Natural killer cell (primary cell): Measurements from ENCODE around the gene LBX2. TPM values are rescaled to one million over a fixed set of nuclear protein-coding genes. Genes with fewer than 3 reads are reported as not detected.

Source experiments
- ATAC-seq, 3 donors: fragments of 150-1000 bp in 2 of 3; fragments of 200-7000 bp in 1 of 3; cut with Tn5 transposase; 1 replicate in 1 of 3; 2 replicates in 2 of 3; pipeline ENCODE4 v1.10.0; 2021; ENCODE audit warnings: mild to moderate bottlenecking in 2 of 3, moderate library complexity in 2 of 3
- DNase-seq, 2 donors: peaks; one replicate each; pipeline versions ENCODE4 v3.0.0 to v3.0.0-alpha.2; 2013 to 2021; ENCODE audit warnings: mixed read lengths in 1 of 2
- H3K27ac ChIP-seq: one replicate; pipeline ENCODE4 v1.5.1; 2013; ENCODE audit warnings: mild to moderate bottlenecking, low read length
- H3K27me3 ChIP-seq: one replicate; pipeline ENCODE4 v1.6.1; 2013; ENCODE audit warnings: low read length; ENCODE audit not compliant: control insufficient read depth, insufficient read depth
- H3K36me3 ChIP-seq: one replicate; pipeline ENCODE4 v1.6.1; 2013; ENCODE audit warnings: low read length; ENCODE audit not compliant: control insufficient read depth, insufficient read depth
- H3K4me1 ChIP-seq: one replicate; pipeline ENCODE4 v1.6.1; 2013; ENCODE audit warnings: low read length; ENCODE audit not compliant: control insufficient read depth, insufficient read depth
- H3K4me3 ChIP-seq: one replicate; pipeline ENCODE4 v1.5.1; 2013; ENCODE audit warnings: low read length
- H3K9me3 ChIP-seq: one replicate; pipeline ENCODE4 v1.6.1; 2013; ENCODE audit warnings: low read length; ENCODE audit not compliant: control insufficient read depth, insufficient read depth
- H3K27ac Mint-ChIP-seq, 2 donors: one replicate each; pipeline ENCODE4 v1.8.0; 2022; ENCODE audit warnings: mild to moderate bottlenecking in 2 of 2, mixed read lengths in 2 of 2, moderate library complexity in 1 of 2
- H3K27me3 Mint-ChIP-seq, 2 donors: one replicate each; pipeline ENCODE4 v1.8.0; 2022; ENCODE audit warnings: low read depth in 2 of 2, mixed read lengths in 2 of 2
- H3K36me3 Mint-ChIP-seq: one replicate; pipeline ENCODE4 v1.8.0; 2022; ENCODE audit warnings: mixed read lengths
- H3K4me1 Mint-ChIP-seq, 2 donors: one replicate each; pipeline ENCODE4 v1.8.0; 2022; ENCODE audit warnings: mixed read lengths in 2 of 2
- H3K4me3 Mint-ChIP-seq: one replicate; pipeline ENCODE4 v1.8.0; 2022; ENCODE audit warnings: mild to moderate bottlenecking, moderate library complexity, mixed read lengths
- H3K9me3 Mint-ChIP-seq, 2 donors: one replicate each; pipeline ENCODE4 v1.8.0; 2022; ENCODE audit warnings: mixed read lengths in 2 of 2
- WGBS: methylation state at CpG from one replicate; pipeline ENCODE4 v1.1.7; 2013; ENCODE audit warnings: missing lambda C conversion rate; ENCODE audit not compliant: insufficient coverage; 5-methylcytosine and 5-hydroxymethylcytosine counted together
- intact Hi-C: fragments of 100-400 bp; cut with micrococcal nuclease; formaldehyde crosslinking; loops from one replicate; pipeline ENCODE4 v1.14.2; 2022
- total RNA-seq, 4 donors: library from RNA; stranded (reverse); fragments of 120-200 nt in 1 of 4; gene quantifications; one replicate each; pipeline versions ENCODE4 v1.2.3 to v1.2.4, GENCODE V29; 2013 to 2022
- TF ChIP-seq, protein P1 (sequence below): fragments of 200-600 bp; IDR thresholded peaks from one replicate; pipeline ENCODE4 v1.8.0; 2022; ENCODE audit warnings: antibody characterized with exemption

Gene LBX2
- total RNA-seq, 3 donors from 2014 or later (not counting 1 experiment from before 2014, with no cell fraction given) = 1.7 to 1.9 (median 1.8) TPM

DNA sequence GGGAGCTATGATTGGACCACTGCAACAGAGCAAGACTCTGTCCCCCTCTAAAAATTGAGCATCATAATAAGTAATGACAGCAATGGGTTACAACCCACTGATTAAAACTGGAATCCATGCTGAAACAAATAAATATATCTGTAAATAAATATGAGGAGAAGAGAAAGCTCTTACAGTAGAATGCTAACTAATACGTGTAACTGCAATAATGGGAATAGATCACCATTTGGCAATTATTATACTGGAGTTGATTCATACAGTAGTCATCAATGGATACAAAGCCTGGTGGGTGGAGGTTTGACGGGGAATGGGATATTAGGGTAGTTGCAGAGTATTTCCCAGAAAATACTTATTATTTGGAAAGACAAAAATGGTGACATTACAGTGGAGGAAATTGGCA lies 50.6 kb downstream of the LBX2 start:
- 86% methylated on average over 2 of the region's 2 CpGs for WGBS
- H3K27ac Mint-ChIP-seq = no peak overlapping the region
- no peak for ATAC-seq

More for the DNA sequence above, 50.6 kb downstream of the LBX2 start:
- Histone ChIP-seq H3K36me3 (no peaks in the 10 kb centered on the region), H3K27ac (no peak overlapping the region), H3K4me3 (no peak overlapping the region), H3K9me3 (no peaks in the 10 kb centered on the region), H3K27me3 (no peaks in the 10 kb centered on the region), H3K4me1 (peaks cover 22% of the 10 kb centered on the region)
- peaks cover 0 to 3% of the 10 kb centered on the region in 2 donors for H3K27me3 Mint-ChIP-seq
- no peaks in the 10 kb centered on the region for H3K36me3 Mint-ChIP-seq
- DNase-seq = no peak
- H3K9me3 Mint-ChIP-seq = no peaks in the 10 kb centered on the region
- TF ChIP-seq, protein P1, sequence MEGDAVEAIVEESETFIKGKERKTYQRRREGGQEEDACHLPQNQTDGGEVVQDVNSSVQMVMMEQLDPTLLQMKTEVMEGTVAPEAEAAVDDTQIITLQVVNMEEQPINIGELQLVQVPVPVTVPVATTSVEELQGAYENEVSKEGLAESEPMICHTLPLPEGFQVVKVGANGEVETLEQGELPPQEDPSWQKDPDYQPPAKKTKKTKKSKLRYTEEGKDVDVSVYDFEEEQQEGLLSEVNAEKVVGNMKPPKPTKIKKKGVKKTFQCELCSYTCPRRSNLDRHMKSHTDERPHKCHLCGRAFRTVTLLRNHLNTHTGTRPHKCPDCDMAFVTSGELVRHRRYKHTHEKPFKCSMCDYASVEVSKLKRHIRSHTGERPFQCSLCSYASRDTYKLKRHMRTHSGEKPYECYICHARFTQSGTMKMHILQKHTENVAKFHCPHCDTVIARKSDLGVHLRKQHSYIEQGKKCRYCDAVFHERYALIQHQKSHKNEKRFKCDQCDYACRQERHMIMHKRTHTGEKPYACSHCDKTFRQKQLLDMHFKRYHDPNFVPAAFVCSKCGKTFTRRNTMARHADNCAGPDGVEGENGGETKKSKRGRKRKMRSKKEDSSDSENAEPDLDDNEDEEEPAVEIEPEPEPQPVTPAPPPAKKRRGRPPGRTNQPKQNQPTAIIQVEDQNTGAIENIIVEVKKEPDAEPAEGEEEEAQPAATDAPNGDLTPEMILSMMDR = no peak
- intact Hi-C loops = no loop called here
- H3K4me1 Mint-ChIP-seq = peaks cover 13 to 15% of the 10 kb centered on the region in 2 donors
- no peak overlapping the region for H3K4me3 Mint-ChIP-seq

Other genes starting within 250 kb of the LBX2 start
- gene SLC4A5, start 156.2 kb downstream of the LBX2 start, total RNA-seq = 1 to 10 TPM; 5.3 to 8.4 (median 8.0) TPM
- gene DCTN1, start 119.3 kb downstream of the LBX2 start, total RNA-seq = 100 to 1,000 TPM; 103 to 116 (median 116) TPM
- gene C2orf81, start 78.0 kb downstream of the LBX2 start, total RNA-seq = 1 to 10 TPM; 1.7 to 3.2 (median 1.7) TPM
- 10 to 100 TPM; 28.0 to 35.3 (median 28.0) TPM for gene WDR54, start 77.9 kb downstream of the LBX2 start, total RNA-seq
- gene RTKN, start 57.7 kb downstream of the LBX2 start, total RNA-seq = 10 to 100 TPM; 11.0 to 26.5 (median 15.1) TPM
- gene INO80B, start 44.5 kb downstream of the LBX2 start, total RNA-seq = 10 to 100 TPM; 34.0 to 48.0 (median 37.7) TPM
- gene WBP1, start 41.2 kb downstream of the LBX2 start, total RNA-seq = 10 to 100 TPM; 65.1 to 68.3 (median 65.4) TPM
- gene MOGS, start 34.2 kb downstream of the LBX2 start, total RNA-seq = 10 to 100 TPM; 87.0 to 93.4 (median 91.5) TPM
- 10 to 100 TPM; 42.4 to 49.7 (median 42.4) TPM for gene MRPL53, start 26.9 kb downstream of the LBX2 start, total RNA-seq
- gene CCDC142, start 16.6 kb downstream of the LBX2 start, total RNA-seq = 10 to 100 TPM; 14.9 to 25.2 (median 15.6) TPM
- 10 to 100 TPM; 51.3 to 59.7 (median 53.1) TPM for gene TTC31, start 16.5 kb downstream of the LBX2 start, total RNA-seq
- 10 to 100 TPM; 22.9 to 35.9 (median 33.2) TPM for gene PCGF1, start 8.1 kb upstream of the LBX2 start, total RNA-seq
- under 1 TPM in 2 of 3 donors, not detected in 1; 0.23 to 0.45 TPM for gene TLX2, start 14.8 kb upstream of the LBX2 start, total RNA-seq
- under 1 TPM in 2 of 3 donors, not detected in 1; 0.21 to 0.43 TPM for gene DQX1, start 26.6 kb upstream of the LBX2 start, total RNA-seq
- gene AUP1, start 30.1 kb upstream of the LBX2 start, total RNA-seq = 100 to 1,000 TPM; 234 to 242 (median 237) TPM
- gene HTRA2, start 30.3 kb upstream of the LBX2 start, total RNA-seq = 10 to 100 TPM; 32.1 to 47.6 (median 45.2) TPM
- gene LOXL3, start 54.3 kb upstream of the LBX2 start, total RNA-seq = 1 to 10 TPM in 1 of 3 donors, under 1 TPM in 2; 0.43 to 2.0 (median 0.93) TPM
- gene DOK1, start 55.1 kb upstream of the LBX2 start, total RNA-seq = 10 to 100 TPM; 17.4 to 24.9 (median 23.9) TPM
- gene M1AP, start 148.7 kb upstream of the LBX2 start, total RNA-seq = not detected
- 10 to 100 TPM in 2 of 3 donors, 1 to 10 TPM in 1; 7.3 to 18.0 (median 10.8) TPM for gene SEMA4F, start 154.6 kb upstream of the LBX2 start, total RNA-seq